Measurements from ENCODE around the gene ADSS1. TPM values are rescaled to one million over a fixed set of nuclear protein-coding genes. Genes with fewer than 3 reads are reported as not detected.

Gene ADSS1
- total RNA-seq, 1 donor from 2014 or later, result 0.66 TPM

DNA sequence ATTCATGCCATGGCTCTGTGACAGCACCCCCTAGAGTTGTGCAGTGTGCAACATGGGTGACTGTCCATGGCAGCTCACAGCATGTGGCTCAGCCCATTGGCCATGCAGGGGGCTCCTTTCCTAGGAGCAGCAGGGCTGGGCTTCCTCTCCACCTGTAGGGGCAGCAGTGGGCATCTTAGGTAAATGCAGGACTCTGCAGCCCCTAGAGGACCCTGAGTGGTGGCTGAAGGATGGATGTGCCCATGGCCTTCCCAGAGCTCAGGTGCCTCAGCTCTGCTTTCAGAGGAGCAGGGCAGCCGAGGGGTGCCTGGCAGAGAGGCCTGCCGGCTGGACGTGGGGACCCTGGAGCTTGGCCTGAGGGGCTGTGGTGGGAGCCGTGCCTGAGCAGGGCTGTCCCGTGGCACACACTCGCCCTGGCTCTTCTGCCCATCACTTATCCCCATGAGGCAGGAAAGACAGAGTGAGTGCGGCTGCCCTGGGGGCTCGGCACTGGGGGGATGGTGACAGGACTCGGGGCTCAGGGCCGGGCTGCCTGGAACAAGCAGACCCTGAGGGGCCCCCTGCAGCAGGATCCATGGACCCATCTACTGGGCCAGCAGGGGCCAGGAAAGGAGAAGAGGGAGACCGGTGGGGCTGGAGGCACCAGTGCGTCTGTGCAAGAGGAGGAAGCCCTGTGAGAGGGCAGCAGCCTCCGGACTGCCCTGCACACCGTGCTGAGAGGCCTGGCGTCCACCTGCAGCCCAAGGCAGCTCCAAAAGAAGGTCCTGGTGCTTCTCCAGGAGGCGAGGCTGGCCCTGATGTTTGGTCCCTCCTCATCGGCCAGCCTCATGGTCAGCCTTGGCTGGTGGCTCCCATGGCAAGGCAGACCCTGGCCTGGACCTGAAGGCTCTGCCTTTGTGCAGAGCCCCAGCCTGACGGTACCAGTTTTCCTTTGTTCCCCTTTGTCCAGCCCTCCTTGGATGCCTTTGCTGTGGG, 7.6 kb downstream of the ADSS1 start:
- intact Hi-C loops (cut with micrococcal nuclease), result no loop called here

DNA sequence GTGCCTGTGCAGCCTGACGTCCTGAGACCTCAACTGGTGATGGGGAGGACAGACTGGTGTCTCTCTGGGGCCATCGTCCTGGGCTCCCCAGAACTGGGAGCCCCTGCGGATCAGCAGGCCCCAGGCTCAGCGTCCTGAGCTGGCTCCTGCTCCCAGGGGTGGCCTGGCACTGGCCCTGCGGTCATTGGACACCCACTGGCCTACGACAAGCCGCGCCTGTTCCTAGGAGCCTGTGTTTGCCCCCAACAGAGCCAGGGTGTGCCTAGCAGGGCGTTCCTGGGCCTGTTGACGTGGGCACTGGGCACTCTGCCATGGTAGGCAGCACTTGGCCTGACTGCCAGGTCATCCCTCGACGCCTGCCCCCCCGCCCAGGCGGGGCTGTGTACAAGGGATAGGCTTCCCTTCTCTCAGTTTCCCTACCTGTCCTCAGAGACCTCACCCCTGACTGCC, 8.4 kb downstream of the ADSS1 start:
- intact Hi-C loops (cut with micrococcal nuclease), result no loop called here

- intact Hi-C loops (cut with micrococcal nuclease), result no loop called here
These were observed 9.1 kb downstream of the ADSS1 start for GRCh38 chr14:104732931-104733681.

DNA sequence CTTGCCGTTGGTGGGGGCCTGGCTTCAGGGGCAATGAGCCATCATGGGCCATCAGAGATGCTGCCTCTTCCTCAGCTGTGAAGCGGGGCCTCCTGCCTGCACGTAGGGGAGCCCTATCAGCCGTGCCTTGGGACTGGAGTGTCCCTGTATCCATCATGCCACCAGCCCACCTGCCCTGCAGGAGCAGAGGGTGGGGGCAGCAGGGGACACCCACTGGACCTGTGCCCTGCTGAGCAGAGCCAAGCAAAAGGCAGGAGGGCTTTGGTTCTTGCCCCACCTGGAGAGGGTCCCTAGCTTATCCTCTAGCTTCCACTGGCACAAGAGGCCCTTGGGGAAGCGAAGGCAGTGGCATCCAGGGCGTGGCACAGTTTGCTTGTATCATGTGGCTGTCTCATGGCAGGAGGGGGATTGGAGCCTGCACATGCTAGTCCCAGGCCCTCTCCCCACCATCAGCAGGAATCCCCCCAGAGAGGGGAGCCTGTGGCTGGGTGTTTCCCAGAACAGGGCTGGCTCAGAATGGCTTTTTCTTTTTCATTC, 10.1 kb downstream of the ADSS1 start:
- intact Hi-C loops (cut with micrococcal nuclease), result no loop called here

DNA sequence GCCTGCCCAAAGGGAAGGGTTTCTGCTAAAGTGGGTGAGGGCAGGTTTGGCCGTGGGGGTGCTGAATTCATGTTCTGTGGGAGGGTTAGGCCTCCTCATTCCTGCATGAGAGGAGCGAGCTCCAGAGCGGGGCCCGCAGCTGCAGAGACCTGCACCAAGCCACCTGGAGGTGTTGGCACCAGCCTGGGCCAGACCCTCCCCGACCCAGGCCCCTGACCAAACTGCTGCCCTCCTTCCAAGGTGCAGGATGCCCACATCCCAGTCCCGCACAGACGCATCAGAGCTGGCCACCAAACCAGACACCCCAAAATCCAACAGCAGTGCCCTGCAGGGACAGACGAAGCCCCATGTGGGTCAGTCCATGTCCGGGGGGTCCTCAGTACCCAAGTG, 10.6 kb downstream of the ADSS1 start:
- intact Hi-C loops (cut with micrococcal nuclease), result no loop called here

GRCh38 chr14:104734991-104735779, 11.2 kb downstream of the ADSS1 start:
- intact Hi-C loops (cut with micrococcal nuclease), result no loop called here

- intact Hi-C loops (cut with micrococcal nuclease), result no loop called here
These were observed 12.0 kb downstream of the ADSS1 start for GRCh38 chr14:104735830-104736642.

DNA sequence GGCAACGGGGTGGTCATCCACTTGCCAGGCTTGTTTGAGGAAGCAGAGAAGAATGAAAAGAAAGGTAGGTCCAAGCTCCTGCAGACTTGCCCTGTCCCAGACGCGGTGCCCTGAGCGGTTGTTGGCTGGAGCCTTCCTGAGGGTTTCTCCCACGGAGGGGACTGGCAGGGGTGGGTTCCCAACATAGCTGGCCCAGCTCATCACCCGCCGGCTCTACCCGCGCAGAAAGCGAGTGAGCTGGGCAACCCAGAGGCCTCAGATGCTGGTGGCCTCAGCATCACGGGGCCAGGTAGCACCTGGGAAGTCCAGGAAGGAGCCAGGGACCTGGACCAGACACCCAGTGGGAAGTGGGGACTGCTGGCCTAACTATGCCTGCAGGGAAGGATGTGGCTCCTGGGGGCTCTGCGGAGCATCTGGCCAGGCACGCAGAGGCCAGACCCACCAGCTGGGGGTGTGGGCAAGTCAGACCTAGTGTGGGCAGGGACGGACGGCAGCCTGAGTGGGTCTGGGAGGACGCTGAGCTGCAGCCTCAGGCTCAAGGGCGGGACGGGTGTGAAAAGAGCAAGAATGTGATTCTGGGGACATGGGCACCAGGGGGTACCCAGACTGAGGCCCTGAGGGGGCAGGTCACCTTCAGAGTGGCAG, 14.5 kb downstream of the ADSS1 start:
- intact Hi-C loops (cut with micrococcal nuclease), result no loop called here

GRCh38 chr14:104739026-104739425, 15.0 kb downstream of the ADSS1 start:
- intact Hi-C loops (cut with micrococcal nuclease), result no loop called here

DNA sequence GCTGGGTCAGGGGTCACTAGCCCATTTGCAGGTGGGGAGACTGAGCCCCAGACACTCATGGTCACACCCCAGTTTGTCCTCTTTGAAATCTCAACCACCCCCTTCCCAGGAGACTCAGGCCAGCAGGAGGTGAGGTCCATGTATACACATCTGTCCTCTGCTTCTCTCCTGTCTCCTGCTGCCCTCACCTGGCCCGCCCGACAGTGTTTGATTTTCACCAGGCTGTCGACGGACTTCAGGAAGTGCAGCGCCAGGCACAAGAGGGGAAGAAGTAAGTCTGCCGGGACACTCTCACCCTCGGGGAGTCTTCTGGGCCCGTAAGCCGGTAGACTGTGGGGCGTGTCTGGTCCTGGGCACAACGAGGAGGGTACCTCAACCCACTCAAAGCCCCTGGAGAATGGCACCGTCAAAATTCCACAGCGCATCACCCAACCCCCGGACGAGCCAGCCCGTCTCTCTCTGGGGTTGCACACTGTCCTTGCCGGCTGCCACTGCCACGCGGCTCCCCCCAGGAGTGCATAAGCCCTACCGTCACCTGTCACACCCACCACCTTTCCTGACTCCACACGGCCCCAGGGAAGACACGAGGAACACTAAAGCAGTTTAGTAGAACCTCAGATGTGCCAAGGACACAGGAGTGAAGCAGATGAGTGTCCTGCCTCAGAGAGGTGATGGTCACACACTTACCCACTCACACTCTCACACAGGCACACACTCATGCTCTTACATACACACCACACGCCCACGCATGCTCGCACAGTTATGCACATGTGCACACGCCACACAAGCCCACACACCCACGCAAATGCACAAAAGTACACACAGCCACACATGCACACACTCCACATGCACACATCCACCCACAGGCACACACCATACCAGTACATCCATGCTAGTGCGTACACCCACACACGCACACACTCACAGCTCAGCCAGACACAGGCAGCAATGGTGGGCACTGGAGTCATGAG, 15.8 kb downstream of the ADSS1 start:
- intact Hi-C loops (cut with micrococcal nuclease), result no loop called here

DNA sequence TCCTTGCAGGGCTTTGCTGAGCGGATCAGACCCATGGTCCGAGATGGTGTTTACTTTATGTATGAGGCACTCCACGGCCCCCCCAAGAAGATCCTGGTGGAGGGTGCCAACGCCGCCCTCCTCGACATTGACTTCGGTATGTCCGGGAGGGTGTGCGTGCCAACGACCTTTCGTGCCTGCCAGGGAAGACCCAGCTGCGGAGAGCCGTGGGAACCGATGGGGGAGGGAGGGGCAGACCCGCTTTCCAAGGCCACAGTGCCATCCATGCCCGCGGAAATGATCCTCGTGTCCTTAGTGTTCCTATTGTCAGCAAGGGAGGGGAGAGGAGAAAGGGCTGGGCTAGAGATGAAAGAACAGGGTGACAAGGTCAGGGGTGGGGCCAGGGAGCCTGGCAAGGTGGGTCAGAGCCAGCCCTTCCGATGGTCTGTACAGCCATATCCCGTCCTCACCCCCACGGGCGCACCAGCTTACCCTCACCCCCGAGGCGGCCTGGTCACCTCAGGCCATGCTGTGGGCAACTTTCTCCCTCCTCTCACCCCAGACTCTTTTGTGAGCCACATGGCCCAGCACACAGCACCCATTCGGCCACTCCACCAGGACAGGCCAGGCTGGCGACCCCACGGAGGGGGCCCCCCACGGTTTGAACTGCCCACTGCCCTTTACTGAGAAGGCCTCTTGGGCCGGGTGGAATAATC, 17.2 kb downstream of the ADSS1 start:
- intact Hi-C loops (cut with micrococcal nuclease), result no loop called here

DNA sequence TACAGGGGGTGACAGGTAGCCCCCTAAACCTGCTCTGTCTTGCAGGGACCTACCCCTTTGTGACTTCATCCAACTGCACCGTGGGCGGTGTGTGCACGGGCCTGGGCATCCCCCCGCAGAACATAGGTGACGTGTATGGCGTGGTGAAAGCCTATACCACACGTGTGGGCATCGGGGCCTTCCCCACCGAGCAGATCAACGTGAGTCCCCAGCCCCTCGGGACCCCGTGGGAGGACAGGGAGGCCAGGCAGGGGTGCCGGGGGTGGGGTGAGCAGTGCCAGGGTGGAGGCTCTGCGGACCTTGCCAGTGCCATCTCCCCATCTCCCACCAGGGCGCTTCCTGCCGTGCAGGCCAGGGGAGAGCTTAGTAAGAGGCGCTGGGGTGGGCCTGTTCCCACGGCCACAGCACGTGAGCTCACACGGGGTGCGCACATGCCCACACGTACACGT, 17.8 kb downstream of the ADSS1 start:
- intact Hi-C loops (cut with micrococcal nuclease), result no loop called here

DNA sequence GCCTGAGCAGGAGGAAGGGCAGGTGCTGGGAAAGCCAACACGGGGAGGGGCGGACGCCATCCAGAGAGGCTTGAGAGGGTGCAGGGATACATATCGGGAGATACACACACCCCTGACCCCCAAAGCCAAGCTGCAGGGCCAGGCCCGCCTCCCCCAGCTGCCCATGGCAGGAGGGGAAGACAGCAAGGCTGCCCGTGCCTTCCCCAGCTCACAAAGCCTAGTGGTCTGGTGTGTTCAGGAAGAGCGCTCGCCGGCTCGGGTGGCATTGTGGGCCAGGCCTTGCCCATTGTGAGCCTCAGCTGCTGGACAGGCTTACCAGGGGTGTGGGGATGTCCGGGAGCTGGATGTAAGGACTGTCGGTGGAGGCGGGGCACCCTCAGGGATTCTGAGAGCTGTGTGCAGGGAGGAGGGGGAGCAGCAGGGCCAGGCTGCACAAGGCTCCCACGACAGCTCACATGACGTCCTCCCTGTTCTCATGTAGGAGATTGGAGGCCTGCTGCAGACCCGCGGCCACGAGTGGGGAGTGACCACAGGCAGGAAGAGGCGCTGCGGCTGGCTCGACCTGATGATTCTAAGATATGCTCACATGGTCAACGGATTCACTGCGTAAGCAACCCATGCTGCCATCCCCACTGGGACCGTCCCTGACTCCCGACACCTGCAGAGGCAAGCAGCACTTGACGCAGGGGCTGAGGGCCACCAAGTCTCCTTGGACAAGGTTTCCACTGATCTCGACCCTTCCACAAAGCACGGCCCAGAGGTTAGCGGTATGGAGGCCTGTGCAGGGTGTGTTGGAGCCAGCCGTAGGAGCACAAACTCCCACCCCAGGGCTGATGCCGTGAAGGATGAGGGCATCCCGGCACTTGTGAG, 18.8 kb downstream of the ADSS1 start:
- intact Hi-C loops (cut with micrococcal nuclease), result no loop called here

- intact Hi-C loops (cut with micrococcal nuclease), result no loop called here
These were observed 19.7 kb downstream of the ADSS1 start for GRCh38 chr14:104743461-104744380.

GRCh38 chr14:104744484-104744883, 20.5 kb downstream of the ADSS1 start:
- intact Hi-C loops (cut with micrococcal nuclease), result no loop called here

DNA sequence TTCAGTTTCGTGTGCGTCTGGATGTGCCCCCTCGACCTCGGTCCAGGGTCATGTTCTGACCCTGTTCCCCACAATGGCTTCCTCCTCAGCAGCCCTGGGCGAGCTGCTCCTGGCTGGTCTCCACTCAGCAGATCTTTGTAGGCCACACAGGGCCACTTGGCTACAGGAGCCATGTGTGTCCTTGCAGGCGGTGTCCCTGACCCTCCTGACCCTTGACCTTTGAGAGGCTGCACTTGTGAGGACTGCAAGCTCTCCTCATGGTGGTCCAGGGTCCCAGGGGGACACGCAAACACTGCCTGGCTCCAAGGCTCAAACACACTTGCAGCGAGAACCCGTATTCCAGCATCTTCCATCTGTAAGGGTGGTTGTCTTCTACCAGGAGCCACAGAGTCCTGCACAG, 21.4 kb downstream of the ADSS1 start:
- intact Hi-C loops (cut with micrococcal nuclease), result no loop called here
